DOHH2 (cell line): Measurements from ENCODE around the gene SPOP.

Experiments used
- CTCF ChIP-seq: fragments of 200-600 bp; sonication (generic); IDR thresholded peaks from one replicate; pipeline ENCODE4 v1.5.1; 2014; ENCODE audit warnings: antibody characterized with exemption, mild to moderate bottlenecking, low read depth, low read length; ENCODE audit not compliant: poor library complexity, severe bottlenecking
- EZH2phosphoT487 ChIP-seq: fragments of 200-600 bp; sonication (generic); IDR thresholded peaks from 2 replicates; pipeline ENCODE4 v1.6.1; 2017; ENCODE audit warnings: borderline replicate concordance, mild to moderate bottlenecking, antibody characterized with exemption, low read length, moderate library complexity, mixed read lengths

DNA sequence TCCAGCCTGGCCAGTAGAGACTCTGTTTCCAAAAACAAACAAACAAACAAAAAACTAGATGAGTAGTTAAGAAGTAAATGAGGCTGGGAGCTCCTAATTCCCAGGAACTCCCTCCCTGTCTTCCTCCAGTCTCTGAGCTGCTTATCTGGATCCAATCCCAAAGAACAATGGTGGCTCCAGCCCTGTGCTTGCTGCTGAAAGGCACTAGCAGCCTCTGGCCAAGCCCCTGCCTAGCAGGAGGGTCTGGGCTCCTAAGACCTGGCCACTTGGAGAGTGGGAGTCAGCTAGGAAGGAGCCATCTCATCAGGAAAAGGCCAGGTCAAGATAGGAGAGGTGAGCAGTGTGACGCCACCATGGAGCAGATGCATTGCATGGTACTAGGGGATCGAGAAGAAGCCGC is 44.2 kb upstream of the SPOP start:
- no peak for TF ChIP-seq CTCF
- TF ChIP-seq EZH2phosphoT487 = no peak
